GOT3 (cell line): ENCODE results near the gene ORC2.
"Not testable (repeated sequence)": the region's sequence is repeated elsewhere in the genome, so short reads cannot be mapped to it uniquely, and the experiment has no call there.

Source experiments
- DNase-seq: peaks from one replicate; lab custom pipeline; 2025; ENCODE audit warnings: mixed read lengths; lab: John Stamatoyannopoulos, UW

ORC2 gene

DNA sequence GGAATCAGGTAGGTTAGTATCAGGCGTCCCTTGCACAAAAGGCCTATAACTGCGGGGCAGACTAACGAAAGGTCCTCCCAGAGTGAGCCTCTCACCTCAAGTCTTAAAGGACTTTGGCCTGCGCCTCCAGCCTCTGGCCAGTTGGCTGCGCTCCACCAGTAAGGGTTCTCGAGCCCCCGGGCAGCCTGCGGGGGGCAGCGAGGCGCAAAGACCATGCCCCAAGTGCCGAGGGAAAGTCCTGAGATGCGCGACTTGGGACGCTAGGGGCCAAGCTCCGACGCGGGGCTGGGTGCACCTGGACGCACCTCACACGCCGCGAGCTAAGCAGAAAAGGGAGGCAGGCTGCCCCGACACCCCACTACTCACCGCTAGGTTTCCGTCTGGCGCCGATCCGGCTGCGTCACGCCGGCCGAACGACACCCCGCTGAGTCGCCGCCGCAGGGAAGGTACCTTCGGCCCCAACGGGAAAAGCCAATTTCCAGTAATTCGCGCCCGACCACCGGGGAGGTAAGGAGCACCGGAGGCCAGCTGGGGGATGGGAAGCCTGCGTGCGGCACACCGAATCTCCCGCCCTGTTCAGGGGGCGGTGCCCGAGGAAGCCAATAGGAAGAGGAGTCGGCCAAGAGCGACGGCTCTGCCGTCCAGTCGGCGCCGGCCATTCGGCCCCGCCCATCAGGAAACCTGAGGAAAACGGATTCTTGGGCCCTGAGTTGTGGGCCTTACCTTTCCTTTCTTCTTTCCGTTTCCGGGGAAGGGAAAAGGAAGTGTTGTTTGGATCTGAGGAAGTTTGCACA lies at the start of gene ORC2:
TSS of gene ORC2 (minus strand) at position 537 of the 794 bp plus-strand sequence. CDS start 5,537 bp downstream, outside the sequence.
- DNase-seq = peak; percentile 82

DNA sequence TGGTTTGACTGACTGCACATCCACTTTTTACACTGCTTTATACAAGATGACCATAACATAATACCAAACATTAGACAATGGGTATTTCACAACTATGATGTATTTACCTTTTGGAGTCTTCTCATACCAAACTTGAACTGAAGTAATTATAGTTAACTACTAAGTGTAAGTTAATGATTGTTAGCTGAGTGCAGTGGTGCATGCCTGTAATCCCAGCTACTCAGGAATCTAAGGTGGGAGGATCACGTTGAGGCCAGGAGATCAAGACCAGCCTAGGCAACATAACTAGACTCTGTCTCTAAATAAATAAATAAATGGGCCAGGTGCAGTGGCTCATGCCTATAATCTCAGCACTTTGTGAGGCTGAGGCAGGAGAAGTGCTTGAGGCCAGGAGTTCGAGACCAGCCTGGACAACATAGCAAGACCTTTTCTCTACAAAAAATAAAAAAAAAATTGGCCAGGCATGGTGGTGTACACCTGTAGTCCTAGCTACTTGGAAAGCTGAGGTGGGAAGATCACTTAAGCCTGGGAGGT lies 44.9 kb upstream of the ORC2 start:
- no peak for DNase-seq

DNA sequence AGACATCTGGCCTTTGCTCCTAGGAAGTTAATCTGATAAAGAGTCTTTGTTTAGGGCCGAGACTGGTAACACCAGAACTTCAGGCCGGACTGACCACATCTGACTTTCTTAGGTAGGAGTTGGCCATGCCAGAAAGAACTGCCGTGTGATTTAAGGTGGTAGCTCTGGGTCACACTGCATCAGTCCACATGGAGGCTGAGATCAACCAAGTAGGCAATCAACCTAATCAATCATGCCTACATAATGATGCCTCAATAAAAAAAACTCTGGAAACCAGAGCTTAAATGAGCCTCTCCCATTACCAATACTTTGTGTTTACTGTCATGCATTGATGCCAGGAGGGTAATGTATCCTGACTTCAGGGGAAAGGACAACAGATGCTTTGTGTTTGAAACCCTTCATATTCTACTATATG lies 44.1 kb upstream of the ORC2 start:
- no peak for DNase-seq

DNA sequence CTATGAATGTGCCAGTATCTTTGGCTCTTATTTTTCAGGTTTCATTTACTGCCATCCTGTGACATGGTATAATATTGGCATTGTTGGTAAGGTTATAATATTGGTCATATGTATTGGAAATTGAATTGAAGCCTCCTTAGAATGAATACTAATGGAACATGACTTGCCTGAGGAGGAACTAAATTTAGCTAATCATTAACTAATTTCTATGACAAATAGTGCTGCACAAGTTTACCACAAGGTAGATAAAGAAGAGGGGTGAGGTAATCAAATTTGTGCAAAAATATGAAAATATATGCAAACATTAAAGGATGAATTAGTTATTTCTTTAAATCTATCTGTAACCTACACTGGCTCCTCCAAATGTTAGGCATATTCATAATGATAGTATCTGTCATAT lies 43.2 kb upstream of the ORC2 start:
- no peak for DNase-seq

DNA sequence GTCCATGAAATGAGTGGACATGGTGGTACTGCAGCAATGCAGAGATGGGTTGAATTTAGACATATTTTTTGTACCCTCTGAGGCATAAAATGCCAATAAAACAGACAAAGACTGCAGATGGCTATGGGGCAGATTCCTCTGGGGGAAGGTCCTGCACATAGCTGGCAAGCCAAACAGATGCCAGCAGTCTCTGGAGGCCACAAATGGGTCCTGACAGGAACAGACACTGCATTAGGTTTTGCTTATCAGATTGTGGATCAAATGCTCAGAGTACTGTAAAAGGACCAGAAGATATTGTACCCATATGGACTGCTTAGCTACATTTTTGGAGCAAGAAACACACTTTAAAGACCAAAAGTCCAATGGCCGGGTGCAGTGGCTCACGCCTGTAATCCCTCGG lies 40.9 kb upstream of the ORC2 start:
- DNase-seq = no peak

DNA sequence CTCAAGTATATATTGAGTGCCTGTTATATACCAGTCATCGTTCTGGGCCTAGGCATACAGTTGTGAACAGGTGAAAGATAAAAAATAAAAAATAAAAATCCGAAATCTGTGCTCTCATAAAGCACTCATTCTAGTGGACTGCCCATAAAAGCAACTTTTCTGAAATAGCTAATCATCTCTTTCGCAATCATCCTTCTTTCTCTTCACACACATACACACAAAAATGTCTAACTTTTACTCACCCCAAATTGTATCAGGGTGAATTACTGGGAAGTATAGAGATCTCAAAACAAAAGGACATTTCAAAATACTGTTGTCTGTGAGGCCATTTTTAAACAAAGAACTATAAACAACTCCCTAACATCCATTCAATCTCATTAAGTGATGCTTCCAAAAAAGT lies 29.6 kb upstream of the ORC2 start:
- no peak for DNase-seq

DNA sequence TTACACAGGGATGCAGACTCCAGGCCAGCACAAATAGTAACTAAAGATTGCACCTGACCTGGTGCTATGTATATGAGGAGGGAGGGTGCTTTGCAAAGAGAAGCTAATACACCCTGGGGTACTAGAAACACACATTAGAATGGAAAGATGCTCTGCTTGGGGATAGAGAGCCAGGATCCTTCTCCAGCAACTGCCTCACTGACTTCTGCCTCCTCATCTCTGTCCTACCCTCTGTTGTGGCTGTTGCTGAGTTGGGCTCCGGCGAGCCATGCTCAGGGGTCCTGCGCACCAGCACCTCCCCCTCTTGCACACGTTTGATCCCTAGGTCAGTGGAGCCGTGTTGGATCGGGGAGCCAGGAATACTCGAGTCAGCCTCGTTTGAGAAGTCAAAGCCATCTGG lies 23.7 kb upstream of the ORC2 start:
- DNase-seq = no peak

DNA sequence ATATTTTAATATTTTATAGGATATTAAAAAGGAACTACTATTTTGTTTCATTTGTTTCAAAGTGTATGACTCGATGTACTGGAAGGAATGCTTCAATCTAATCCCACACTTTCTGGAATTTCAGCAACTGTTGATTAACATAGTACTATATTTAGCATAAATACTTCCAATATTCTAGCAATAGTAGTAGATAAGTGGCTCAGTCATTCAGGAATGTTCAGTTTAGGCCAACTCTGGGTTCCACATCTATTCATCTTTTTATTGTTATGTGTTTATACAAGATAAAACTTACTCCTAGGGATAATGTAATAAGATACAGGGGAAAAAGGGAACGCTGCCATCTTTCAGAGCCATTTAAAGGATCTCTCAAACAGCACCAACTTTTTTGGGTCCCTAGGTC lies 22.3 kb upstream of the ORC2 start:
- no peak for DNase-seq

DNA sequence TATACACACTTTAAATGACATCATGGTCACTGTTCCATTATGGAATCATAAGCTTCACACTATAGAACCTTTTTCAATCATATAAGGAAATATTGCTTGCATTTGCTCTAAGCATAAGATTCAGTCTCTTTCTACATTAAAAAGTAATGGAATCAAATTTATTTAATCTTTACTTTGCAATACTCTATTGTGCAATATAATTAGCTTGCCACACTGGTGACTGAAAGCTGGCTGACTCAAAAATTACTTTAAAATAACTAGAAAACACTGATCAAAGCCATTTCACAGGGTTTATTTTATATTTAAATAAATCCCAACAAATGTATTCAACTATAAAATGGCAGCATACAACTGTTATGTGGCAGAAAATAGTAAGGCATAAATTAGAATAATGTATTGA lies 13.2 kb upstream of the ORC2 start:
- no peak for DNase-seq

DNA sequence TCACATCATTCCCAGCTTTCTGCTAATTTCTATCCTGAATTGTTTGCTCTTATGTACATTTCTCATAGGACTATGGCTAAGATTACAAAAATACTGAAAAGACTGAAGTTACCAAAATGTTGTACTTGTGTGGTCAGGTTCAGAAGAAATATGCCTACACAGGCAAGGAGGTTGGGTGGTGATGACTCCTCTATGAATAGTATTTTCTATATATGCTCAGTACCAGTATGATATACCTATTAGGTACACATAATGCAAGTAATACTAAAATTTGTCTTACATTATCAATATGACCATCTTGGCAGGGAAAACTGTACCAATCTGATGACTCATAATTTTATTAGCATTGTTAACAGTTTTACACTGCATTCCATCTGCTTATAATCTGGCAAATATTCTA lies 12.2 kb upstream of the ORC2 start:
- DNase-seq = no peak

DNA sequence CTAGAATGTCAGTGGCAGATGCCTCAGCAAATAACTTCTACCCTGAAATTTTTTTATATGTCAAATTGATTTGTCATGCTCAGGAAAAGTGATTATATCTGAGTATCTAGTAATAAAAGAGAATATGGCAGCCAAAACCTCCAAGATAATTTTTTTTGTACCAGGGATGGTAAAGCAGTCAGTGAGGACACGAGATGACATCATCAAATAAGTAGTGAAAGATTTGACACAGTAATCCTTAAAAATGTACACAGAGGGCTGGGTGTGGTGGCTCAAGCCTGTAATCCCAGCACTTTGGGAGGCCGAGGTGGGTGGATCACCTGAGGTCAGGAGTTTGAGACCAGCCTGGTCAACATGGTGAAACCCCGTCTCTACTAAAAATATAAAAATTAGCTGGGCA lies 6.6 kb upstream of the ORC2 start:
- DNase-seq = not testable (repeated sequence)

DNA sequence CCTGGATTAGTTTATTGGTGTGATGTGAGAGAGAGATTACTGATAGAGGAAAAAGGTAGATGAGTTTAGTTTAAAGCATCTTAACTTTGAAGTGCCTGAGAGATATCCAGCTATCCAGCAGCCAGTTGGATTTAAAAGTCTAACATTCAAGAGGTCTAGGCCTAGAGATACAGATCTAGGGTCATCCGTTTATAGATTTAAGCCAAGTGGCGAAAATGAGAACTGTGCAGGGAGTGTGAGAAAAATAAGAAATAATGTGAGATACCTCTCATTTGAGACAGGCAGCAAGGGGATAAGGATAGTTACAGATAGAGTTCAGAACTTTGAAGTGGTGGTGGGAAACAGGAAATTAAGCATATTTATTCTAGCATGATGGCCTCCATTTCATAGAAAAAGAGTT lies 5.3 kb upstream of the ORC2 start:
- DNase-seq = no peak

DNA sequence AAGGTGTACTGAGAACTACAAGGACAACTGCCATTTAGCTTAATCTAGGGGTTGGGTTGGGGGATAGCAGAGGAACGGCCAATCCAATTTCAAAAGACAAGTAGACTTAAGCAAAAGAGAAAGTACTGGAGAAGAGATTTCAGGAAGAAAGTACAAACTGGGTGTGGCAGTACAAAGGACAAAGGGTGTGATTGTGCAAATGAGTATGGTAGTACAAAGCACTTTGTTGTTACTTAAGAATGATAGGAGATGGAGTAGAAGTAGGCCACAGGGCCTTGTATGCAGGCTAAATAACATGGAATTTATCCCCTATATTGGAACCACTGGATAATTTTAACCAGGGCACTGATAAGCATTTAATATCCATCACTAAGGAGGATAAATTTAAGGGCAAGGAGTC lies 4.7 kb upstream of the ORC2 start:
- no peak for DNase-seq

DNA sequence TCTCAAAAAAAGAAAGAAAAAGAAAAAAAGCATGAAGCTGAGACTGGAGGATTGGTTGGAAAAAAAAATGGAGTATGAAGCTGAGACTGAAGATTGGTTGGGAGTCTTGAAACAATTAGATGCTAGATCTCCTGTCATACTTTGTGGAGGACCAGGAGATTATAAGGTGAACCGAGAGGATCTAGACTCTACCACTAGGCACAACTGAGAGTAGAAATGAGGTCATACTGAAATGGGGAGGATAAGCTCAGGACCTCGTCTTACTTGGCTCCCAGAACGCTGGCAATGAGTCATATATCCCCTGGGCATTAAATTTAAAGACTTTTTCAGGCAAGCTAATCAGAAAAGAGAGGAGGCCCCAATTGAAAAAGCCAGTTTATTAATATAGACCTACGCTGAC lies 3.3 kb upstream of the ORC2 start:
- no peak for DNase-seq

DNA sequence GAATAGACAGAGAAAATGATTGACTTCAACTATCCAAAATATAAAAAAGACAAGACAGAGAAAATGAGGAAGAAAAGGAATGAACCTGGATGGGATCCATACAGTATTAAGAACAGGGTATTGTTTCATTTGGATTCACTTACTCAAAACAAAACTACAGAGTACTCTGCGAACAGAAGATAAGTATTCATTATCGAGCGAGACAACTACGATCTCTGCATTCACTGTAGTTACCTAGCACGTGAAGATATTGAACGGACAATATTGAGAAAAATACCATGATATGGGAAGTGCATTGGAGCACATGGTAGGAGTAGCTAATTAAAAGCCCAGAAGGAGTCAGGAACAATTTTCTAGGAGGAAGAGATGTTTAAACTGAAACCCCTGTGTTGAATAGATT lies 1.0 kb upstream of the ORC2 start:
- no peak for DNase-seq

DNA sequence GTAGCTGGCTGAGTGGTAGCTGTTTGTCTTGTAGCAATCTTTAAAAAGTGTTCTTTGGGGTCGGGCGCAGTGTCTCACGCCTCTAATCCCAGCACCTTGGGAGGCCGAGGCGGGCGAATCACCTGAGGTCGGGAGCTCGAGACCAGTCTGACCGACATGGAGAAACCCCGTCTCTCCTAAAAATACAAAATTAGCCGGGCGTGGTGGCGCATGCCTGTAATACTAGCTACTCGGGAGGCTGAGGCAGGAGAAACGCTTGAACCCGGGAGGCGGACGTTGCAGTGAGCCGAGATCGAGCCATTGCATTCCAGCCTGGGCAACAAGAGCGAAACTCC lies 425 bp upstream of the ORC2 start:
- DNase-seq = not testable (repeated sequence)

DNA sequence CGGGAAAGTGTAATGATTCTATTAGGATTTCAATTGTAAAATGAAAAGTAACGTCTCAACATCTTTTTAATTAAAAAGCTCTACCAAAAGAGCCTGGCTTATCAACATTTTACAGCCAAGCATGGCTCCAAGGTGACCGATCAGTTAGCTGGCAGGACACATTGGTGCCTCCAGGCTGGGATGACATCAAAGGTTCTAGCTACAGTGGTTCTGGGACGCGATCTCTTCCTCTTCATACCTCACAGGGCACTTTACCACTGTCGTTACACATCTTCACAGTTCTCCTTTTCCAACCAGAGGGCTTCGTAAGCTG lies 693 bp downstream of the ORC2 start:
- no peak for DNase-seq

DNA sequence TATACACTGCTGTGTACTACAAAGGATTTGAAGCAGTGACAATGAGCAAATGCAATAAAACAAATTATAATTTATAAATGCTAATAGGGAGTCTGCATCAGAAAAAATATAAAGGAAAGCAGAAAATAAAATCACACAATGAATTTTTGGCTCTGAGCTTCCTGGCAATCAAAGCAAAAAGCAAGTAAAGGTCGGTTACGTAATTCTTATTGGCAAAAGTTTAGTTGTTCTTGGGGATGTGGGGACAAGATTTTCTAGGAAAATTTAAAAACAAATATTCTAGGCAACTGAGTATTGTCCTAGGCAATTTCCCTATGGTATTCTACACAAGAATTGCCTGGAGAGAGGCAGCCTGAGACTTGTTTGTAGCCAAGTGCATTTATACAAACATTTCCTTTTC lies 1.8 kb downstream of the ORC2 start:
- DNase-seq = no peak

DNA sequence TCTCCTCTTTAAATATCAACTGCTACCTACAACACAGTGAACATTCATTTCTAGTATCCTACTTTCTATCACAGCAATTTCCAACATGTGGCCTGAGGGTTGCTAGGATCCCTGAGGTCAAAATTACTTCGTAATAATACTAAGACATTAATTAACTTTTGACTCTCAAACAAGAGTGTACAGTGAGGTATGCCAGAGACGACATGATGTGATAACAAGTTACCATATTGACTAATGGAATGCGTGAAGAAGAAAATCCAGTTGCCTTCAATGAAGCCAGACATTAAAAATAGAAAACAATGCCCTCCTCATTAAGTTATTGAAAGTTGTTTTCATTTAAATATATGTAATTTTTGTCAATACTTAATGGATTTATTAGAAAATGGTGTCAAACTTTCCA lies 13.1 kb downstream of the ORC2 start:
- DNase-seq = no peak

DNA sequence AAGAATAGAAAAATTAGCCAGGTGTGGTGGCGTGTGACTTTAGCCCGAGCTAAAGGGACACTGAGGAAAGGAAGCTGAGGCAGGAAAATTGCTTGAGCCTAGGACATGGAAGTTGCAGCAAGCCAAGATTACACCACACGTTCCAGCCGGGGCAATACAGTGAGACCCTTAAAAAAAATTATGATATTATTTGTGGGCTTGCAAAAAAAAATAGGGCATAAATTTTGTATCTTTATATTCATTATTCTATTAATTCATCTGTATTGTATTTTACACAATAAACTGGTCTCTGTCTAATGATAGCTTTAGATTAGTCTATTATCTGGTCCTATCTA lies 18.1 kb downstream of the ORC2 start:
- no peak for DNase-seq

DNA sequence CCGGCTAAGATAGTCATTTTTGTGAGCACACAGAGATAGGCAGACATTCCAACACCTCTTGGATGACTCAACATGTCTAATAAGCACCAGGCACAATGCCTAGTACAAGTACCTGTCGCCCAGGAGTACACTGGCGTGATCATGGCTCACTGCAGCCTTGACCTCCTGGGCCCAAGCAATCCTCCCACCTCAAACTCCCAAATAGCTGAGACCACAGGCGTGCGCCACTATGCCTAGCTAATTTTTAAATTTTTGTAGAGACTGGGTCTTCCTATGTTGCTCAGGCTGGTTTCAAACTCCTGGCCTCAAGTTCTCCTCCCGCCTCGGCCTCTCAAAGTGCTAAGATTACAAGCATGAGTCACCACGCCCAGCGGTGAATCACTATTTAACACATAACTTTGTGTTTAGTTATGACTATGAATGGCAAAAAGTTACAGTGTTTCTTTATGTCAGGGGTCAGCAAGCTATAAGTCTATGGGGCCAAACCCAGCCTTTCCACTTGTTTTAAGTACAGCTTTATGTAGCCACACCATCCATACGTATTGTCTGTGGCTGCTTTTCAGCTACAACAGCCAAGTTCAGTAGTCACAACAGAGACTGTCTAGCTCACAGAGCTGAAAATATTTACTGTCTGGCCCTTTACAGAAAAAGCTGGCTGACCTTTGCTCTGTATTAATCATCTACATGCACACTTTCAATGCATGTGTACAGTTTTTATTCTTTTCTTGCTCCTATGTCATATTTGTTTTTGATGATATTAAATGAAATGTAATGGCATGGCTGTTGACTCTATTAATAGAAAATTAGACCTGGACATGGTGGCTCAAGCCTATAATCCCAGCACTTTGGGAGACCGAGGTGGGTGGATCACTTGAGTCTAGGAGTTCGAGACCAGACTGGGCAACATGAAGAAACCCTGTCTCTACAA lies 18.7 kb downstream of the ORC2 start:
- DNase-seq = no peak

DNA sequence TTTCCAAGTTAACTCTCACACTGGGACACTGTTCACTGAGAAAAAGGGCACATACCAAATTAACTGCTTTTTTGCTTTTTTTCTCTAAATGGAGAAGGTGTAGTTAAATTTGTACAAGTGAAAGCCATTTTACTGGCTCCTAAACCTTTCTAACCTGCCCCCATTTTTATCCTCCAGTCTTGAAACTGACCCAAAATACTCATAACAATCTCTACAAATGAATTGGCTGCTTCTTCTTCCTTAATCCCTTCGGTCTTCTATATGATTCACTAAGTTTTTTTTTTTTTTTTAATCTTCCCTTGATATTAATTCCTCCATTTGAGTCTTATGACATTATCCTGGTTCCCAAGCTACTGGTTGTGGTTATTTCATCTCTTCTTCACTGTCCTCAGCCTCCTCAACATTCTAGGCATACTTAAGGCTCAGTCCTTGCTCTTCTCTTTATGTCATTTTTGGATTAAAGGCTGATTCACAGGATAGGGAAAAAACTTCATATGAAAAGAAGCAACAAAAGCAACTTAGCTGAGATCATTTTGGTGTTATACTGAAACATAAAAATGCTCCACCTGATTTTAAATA lies 19.8 kb downstream of the ORC2 start:
- no peak for DNase-seq

DNA sequence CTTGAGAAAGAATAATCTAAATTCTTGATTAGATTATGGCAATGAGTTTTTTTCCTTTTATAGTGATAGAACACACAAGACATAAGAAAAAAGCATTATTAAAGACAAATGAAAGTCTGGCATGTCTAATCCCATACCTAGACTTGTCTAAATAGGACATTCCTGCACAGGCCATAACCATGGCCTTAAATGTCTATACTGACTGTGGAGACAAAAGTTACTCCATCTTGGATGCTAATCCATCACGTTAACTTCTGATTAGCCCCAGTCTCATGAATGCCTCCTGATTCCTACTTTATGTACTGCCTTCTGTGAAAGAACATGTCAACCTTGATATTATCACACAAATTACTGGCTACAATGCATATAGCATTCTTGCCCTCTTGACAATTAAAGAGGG lies 23.6 kb downstream of the ORC2 start:
- DNase-seq = no peak
